Uterus (tissue), 4 donors: Measurements from ENCODE around the gene SETD1A. TPM values are rescaled to one million over a fixed set of nuclear protein-coding genes. Genes with fewer than 3 reads are reported as not detected.

Experiments used
- DNase-seq, 2 donors: peaks; one replicate each; pipeline ENCODE4 v3.0.0-alpha.2; 2019 to 2020
- H3K27ac ChIP-seq, 2 donors: fragments of 200-600 bp; sonication (generic); 1 replicate in 1 of 2; 2 replicates in 1 of 2; pipeline ENCODE4 v1.5.1; 2016 to 2018
- H3K27me3 ChIP-seq, 2 donors: fragments of 200-600 bp; sonication (generic); one replicate each; pipeline ENCODE4 v1.5.1; 2018 to 2019; ENCODE audit warnings: control low read depth in 1 of 2
- H3K36me3 ChIP-seq, 2 donors: fragments of 200-600 bp; sonication (generic); one replicate each; pipeline ENCODE4 v1.5.1; 2019; ENCODE audit warnings: control low read depth in 1 of 2
- H3K4me1 ChIP-seq, 2 donors: fragments of 200-600 bp; sonication (generic); one replicate each; pipeline ENCODE4 v1.5.1; 2018 to 2019; ENCODE audit warnings: control low read depth in 1 of 2
- H3K4me3 ChIP-seq, 2 donors: fragments of 200-600 bp; sonication (generic); 1 replicate in 1 of 2; 2 replicates in 1 of 2; pipeline ENCODE4 v1.5.1; 2018 to 2019; ENCODE audit warnings: mild to moderate bottlenecking in 1 of 2
- H3K9me3 ChIP-seq, 2 donors: fragments of 200-600 bp; sonication (generic); one replicate each; pipeline ENCODE4 v1.5.1; 2019; ENCODE audit warnings: control low read depth in 1 of 2
- CTCF ChIP-seq, 4 experiments: fragments of 200-600 bp in 2 of 4; fragments of 450-650 bp in 2 of 4; sonication (generic) in 2 of 4; IDR thresholded peaks; one replicate each; pipeline ENCODE4 v1.5.1; 2016 to 2019; ENCODE audit warnings: antibody characterized with exemption in 4 of 4, mild to moderate bottlenecking in 2 of 4, moderate library complexity in 1 of 4
- POLR2A ChIP-seq, 2 donors: fragments of 450-650 bp; IDR thresholded peaks; one replicate each; pipeline ENCODE4 v1.6.1; 2016; ENCODE audit warnings: antibody characterized with exemption in 2 of 2, mild to moderate bottlenecking in 1 of 2, moderate library complexity in 1 of 2
- intact Hi-C: fragments of 100-400 bp; cut with DNase I; formaldehyde crosslinking; loops from one replicate; pipeline ENCODE4 v1.15.1; 2023; ENCODE audit warnings: low total_unique reads
- small RNA-seq: library from RNA; depleted of rRNA; stranded (forward); fragments of <200 nt; gene quantifications from one replicate; pipeline ENCODE3, GENCODE V24; 2016
- total RNA-seq, 4 donors: library from RNA; depleted of rRNA in 3 of 4; stranded (reverse); fragments of >200 nt in 3 of 4; gene quantifications; one replicate each; pipeline versions ENCODE4 v1.1.0 to v1.2.4, GENCODE V29; 2014 to 2023
- donor health status: DM: yes; HTN: yes; CAD: no.

The SETD1A gene
- total RNA-seq, 4 donors from 2014 or later, result 2.1 to 31.7 (median 3.5) TPM

GRCh38 chr16:31033709-31034492 lies 76.3 kb downstream of the SETD1A start:
- intact Hi-C loops, result no loop called here
- peak; percentile 89 to 93 for DNase-seq
- TF ChIP-seq CTCF (IDR thresholded peaks at IDR 0.05) (no peak), POLR2A (IDR thresholded peaks at IDR 0.05) (peak; percentile 33 to 34)
- Histone ChIP-seq H3K4me1 (peaks cover 6% of the 10 kb centered on the region in 2 donors), H3K9me3 (no peaks in the 10 kb centered on the region), H3K36me3 (no peaks in the 10 kb centered on the region), H3K27me3 (no peaks in the 10 kb centered on the region), H3K27ac (peak overlapping the region; percentile 95), H3K4me3 (peak overlapping the region; percentile 85 to 100)

Small RNAs within 50 kb of the gene (small RNA-seq; reads per million reads assigned to genes)
- gene AC135048.1, result not detected

Other genes with a start within 250 kb of the SETD1A start
- gene PHKG2, start 209.3 kb upstream of the SETD1A start, total RNA-seq, result 10 to 100 TPM; 13.5 to 44.7 (median 25.8) TPM
- 1 to 10 TPM in 2 of 4 donors, not detected in 2; 4.1 to 9.1 TPM for gene CFAP119, start 195.7 kb upstream of the SETD1A start, total RNA-seq
- gene RNF40, start 195.4 kb upstream of the SETD1A start, total RNA-seq, result 100 to 1,000 TPM in 2 of 4 donors, 10 to 100 TPM in 2; 20.5 to 130 (median 86.0) TPM
- 10 to 100 TPM in 2 of 4 donors, 1 to 10 TPM in 2; 5.4 to 25.5 (median 10.7) TPM for gene ZNF629, start 170.5 kb upstream of the SETD1A start, total RNA-seq
- 10 to 100 TPM; 16.5 to 44.8 (median 35.2) TPM for gene BCL7C, start 63.7 kb upstream of the SETD1A start, total RNA-seq
- 10 to 100 TPM in 2 of 4 donors, 1 to 10 TPM in 1, not detected in 1; 2.3 to 20.6 (median 13.8) TPM for gene CTF1, start 61.1 kb upstream of the SETD1A start, total RNA-seq
- 10 to 100 TPM in 3 of 4 donors, 1 to 10 TPM in 1; 3.8 to 25.4 (median 19.0) TPM for gene FBXL19, start 34.2 kb upstream of the SETD1A start, total RNA-seq
- 10 to 100 TPM; 21.7 to 65.0 (median 27.9) TPM for gene ORAI3, start 8.7 kb upstream of the SETD1A start, total RNA-seq
- 10 to 100 TPM in 2 of 4 donors, 1 to 10 TPM in 2; 7.2 to 18.0 (median 11.3) TPM for gene HSD3B7, start 27.5 kb downstream of the SETD1A start, total RNA-seq
- gene STX1B, start 52.9 kb downstream of the SETD1A start, total RNA-seq, result 1 to 10 TPM in 3 of 4 donors, under 1 TPM in 1; 0.88 to 2.6 (median 2.5) TPM
- 100 to 1,000 TPM in 1 of 4 donors, 10 to 100 TPM in 3; 26.2 to 114 (median 85.1) TPM for gene STX4, start 75.8 kb downstream of the SETD1A start, total RNA-seq
- gene ZNF668, start 116.5 kb downstream of the SETD1A start, total RNA-seq, result 10 to 100 TPM in 1 of 4 donors, 1 to 10 TPM in 3; 4.4 to 20.6 (median 6.4) TPM
- 10 to 100 TPM in 3 of 4 donors, 1 to 10 TPM in 1; 3.3 to 17.3 (median 15.1) TPM for gene ZNF646, start 116.7 kb downstream of the SETD1A start, total RNA-seq
- gene PRSS53, start 131.2 kb downstream of the SETD1A start, total RNA-seq, result 1 to 10 TPM in 2 of 4 donors, under 1 TPM in 1, not detected in 1; under 0.01 to 5.5 (median 2.4) TPM
- gene VKORC1, start 137.0 kb downstream of the SETD1A start, total RNA-seq, result 10 to 100 TPM; 68.7 to 81.8 (median 73.5) TPM
- gene BCKDK, start 150.6 kb downstream of the SETD1A start, total RNA-seq, result 10 to 100 TPM; 15.3 to 32.1 (median 21.9) TPM
- gene KAT8, start 159.9 kb downstream of the SETD1A start, total RNA-seq, result 100 to 1,000 TPM in 1 of 4 donors, 10 to 100 TPM in 3; 63.0 to 101 (median 77.8) TPM
- 1 to 10 TPM in 1 of 4 donors, under 1 TPM in 1, not detected in 2; 0.26 to 8.7 TPM for gene PRSS8, start 178.0 kb downstream of the SETD1A start, total RNA-seq
- under 1 TPM in 2 of 4 donors, not detected in 2; 0.48 to 0.76 TPM for gene PRSS36, start 192.3 kb downstream of the SETD1A start, total RNA-seq
- gene FUS, start 222.4 kb downstream of the SETD1A start, total RNA-seq, result 100 to 1,000 TPM in 2 of 4 donors, 10 to 100 TPM in 2; 21.5 to 356 (median 109) TPM
- gene PYCARD, start 245.0 kb downstream of the SETD1A start, total RNA-seq, result 10 to 100 TPM; 12.7 to 87.1 (median 18.0) TPM